SU-DHL-6 (cell line): ENCODE results near the gene GTF3C1.

Source experiments
- EZH2phosphoT487 ChIP-seq: fragments of 200-600 bp; sonication (generic), shearing (Covaris generic); conservative IDR thresholded peaks from 2 replicates; pipeline ENCODE4 v1.6.1; 2018; ENCODE audit warnings: mild to moderate bottlenecking, antibody characterized with exemption, low read length, moderate library complexity, mixed read lengths
- TF ChIP-seq, protein P1 (sequence below): fragments of 200-600 bp; sonication (generic); IDR thresholded peaks from one replicate; pipeline ENCODE4 v1.5.1; 2017; ENCODE audit warnings: antibody characterized with exemption, mild to moderate bottlenecking, low read length, moderate library complexity; ENCODE audit not compliant: insufficient read depth, poor library complexity, severe bottlenecking

DNA sequence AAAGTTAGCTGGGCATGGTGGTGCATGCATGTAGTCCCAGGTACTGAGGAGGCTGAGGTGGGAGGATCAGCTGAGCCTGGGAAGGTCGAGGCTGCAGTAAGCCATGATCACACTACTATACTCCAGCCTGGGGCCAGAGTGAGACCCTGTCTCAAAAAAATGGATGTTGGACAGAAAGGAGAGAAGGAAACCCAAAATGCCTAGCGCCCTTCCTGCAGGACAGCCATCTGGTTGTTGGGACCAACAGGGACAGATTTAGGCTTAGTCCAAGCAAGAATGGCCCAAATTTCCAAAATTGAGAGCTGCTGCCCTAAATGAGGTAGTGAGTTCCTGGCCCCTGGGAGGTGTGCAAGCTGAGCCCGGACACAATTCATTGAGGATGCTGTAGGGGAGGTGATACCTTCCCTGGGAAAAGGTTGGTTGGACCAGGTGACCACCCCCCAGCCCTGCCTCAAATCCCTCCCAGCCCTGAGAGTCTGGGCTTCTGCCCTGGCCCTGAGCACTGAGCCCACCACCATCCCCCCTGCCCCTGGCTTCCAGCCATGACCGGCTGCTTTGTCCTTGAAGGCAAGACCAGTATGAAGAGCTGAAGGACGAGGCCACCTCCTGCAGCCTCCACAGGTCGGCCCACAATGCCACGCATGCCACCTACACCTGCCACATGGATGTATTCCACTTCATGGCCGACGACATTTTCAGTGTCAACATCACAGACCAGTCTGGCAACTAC is 112.6 kb downstream of the GTF3C1 start:
- TF ChIP-seq, protein P1, sequence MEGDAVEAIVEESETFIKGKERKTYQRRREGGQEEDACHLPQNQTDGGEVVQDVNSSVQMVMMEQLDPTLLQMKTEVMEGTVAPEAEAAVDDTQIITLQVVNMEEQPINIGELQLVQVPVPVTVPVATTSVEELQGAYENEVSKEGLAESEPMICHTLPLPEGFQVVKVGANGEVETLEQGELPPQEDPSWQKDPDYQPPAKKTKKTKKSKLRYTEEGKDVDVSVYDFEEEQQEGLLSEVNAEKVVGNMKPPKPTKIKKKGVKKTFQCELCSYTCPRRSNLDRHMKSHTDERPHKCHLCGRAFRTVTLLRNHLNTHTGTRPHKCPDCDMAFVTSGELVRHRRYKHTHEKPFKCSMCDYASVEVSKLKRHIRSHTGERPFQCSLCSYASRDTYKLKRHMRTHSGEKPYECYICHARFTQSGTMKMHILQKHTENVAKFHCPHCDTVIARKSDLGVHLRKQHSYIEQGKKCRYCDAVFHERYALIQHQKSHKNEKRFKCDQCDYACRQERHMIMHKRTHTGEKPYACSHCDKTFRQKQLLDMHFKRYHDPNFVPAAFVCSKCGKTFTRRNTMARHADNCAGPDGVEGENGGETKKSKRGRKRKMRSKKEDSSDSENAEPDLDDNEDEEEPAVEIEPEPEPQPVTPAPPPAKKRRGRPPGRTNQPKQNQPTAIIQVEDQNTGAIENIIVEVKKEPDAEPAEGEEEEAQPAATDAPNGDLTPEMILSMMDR, result no peak
- TF ChIP-seq EZH2phosphoT487, result no peak
